ENCODE results near the gene TBC1D4. TPM values are rescaled to one million over a fixed set of nuclear protein-coding genes. Genes with fewer than 3 reads are reported as not detected.
A peak's percentile ranks its signal among the peaks of the same experiment; 100 is the strongest.

The TBC1D4 gene
- total RNA-seq, 1 donor from 2014 or later = 47.1 TPM

- no peak overlapping the region for H3K4me3 Mint-ChIP-seq
- no peak for DNase-seq (ENCODE audit: extremely low spot score, unreplicated experiment)
- H3K27ac Mint-ChIP-seq = no peak overlapping the region
- TF ChIP-seq, protein P1, sequence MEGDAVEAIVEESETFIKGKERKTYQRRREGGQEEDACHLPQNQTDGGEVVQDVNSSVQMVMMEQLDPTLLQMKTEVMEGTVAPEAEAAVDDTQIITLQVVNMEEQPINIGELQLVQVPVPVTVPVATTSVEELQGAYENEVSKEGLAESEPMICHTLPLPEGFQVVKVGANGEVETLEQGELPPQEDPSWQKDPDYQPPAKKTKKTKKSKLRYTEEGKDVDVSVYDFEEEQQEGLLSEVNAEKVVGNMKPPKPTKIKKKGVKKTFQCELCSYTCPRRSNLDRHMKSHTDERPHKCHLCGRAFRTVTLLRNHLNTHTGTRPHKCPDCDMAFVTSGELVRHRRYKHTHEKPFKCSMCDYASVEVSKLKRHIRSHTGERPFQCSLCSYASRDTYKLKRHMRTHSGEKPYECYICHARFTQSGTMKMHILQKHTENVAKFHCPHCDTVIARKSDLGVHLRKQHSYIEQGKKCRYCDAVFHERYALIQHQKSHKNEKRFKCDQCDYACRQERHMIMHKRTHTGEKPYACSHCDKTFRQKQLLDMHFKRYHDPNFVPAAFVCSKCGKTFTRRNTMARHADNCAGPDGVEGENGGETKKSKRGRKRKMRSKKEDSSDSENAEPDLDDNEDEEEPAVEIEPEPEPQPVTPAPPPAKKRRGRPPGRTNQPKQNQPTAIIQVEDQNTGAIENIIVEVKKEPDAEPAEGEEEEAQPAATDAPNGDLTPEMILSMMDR (conservative IDR thresholded peaks at IDR 0.05) = no peak
- no peaks in the 10 kb centered on the region for H3K4me1 Mint-ChIP-seq (ENCODE audit: unreplicated experiment)
- no peaks in the 10 kb centered on the region for H3K27me3 Mint-ChIP-seq
- no peaks in the 10 kb centered on the region for H3K9me3 Mint-ChIP-seq
- H3K36me3 Mint-ChIP-seq = no peaks in the 10 kb centered on the region
Measured at GRCh38 chr13:75263741-75264407, 218.1 kb downstream of the TBC1D4 start.

DNA sequence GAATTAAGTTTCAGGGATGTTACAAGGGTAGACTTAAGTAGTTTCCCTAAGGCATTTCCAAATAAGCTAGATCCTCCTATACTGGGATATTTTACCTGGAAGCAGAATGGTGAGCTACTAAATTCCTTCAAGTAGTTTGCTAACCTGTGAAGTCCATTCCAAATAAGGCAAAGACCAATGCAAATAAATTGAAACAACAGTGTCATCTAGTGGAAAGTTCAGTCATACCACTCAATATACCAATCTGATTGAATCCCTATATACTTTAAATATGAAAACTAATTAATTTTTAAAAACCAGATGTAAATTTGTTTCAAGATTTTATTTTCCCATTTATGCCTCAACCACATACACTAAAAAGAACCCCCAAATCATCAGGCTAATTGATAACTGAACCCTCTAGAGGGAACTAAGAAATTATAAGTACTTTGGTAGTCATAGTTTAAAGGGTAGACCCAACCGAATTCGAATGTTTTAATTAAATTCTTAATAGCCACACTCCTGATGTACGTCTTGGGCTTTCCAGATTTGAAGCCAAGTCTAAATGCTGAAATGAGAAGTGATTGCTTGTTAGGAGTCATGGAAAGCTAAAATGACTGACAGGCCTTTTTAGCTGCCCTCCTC is 223.7 kb downstream of the TBC1D4 start:
- H3K4me1 Mint-ChIP-seq (ENCODE audit: unreplicated experiment) = peaks cover 13% of the 10 kb centered on the region
- H3K27ac Mint-ChIP-seq = no peak overlapping the region
- no peaks in the 10 kb centered on the region for H3K9me3 Mint-ChIP-seq
- H3K4me3 Mint-ChIP-seq = no peak overlapping the region
- DNase-seq (ENCODE audit: extremely low spot score, unreplicated experiment) = no peak
- peaks cover 3% of the 10 kb centered on the region for H3K27me3 Mint-ChIP-seq
- TF ChIP-seq, protein P1 (conservative IDR thresholded peaks at IDR 0.05) = peak; percentile 89
- H3K36me3 Mint-ChIP-seq = no peaks in the 10 kb centered on the region

GRCh38 chr13:75256922-75257321 is 225.0 kb downstream of the TBC1D4 start:
- DNase-seq (ENCODE audit: extremely low spot score, unreplicated experiment) = no peak
- Mint-ChIP-seq H3K4me3 (no peak overlapping the region), H3K27me3 (peaks cover 3% of the 10 kb centered on the region), H3K27ac (no peak overlapping the region), H3K9me3 (no peaks in the 10 kb centered on the region), H3K4me1 (ENCODE audit: unreplicated experiment) (peaks cover 13% of the 10 kb centered on the region), H3K36me3 (no peaks in the 10 kb centered on the region)
- TF ChIP-seq, protein P1 (conservative IDR thresholded peaks at IDR 0.05) = no peak

GRCh38 chr13:75255653-75256052 is 226.3 kb downstream of the TBC1D4 start:
- no peak overlapping the region for H3K27ac Mint-ChIP-seq
- H3K27me3 Mint-ChIP-seq = peaks cover 3% of the 10 kb centered on the region
- H3K36me3 Mint-ChIP-seq = no peaks in the 10 kb centered on the region
- no peak overlapping the region for H3K4me3 Mint-ChIP-seq
- H3K4me1 Mint-ChIP-seq (ENCODE audit: unreplicated experiment) = peaks cover 13% of the 10 kb centered on the region
- no peaks in the 10 kb centered on the region for H3K9me3 Mint-ChIP-seq
- TF ChIP-seq, protein P1 (conservative IDR thresholded peaks at IDR 0.05) = no peak
- DNase-seq (ENCODE audit: extremely low spot score, unreplicated experiment) = no peak

- TF ChIP-seq, protein P1 (conservative IDR thresholded peaks at IDR 0.05) = no peak
- Mint-ChIP-seq H3K36me3 (no peaks in the 10 kb centered on the region), H3K4me3 (no peak overlapping the region), H3K27ac (no peak overlapping the region), H3K9me3 (no peaks in the 10 kb centered on the region), H3K27me3 (peaks cover 3% of the 10 kb centered on the region), H3K4me1 (ENCODE audit: unreplicated experiment) (peaks cover 13% of the 10 kb centered on the region)
- DNase-seq (ENCODE audit: extremely low spot score, unreplicated experiment) = no peak
Measured at GRCh38 chr13:75255147-75255546, 226.8 kb downstream of the TBC1D4 start.

Measured in type B pancreatic cell (in vitro differentiated cells).